Upper lobe of left lung (tissue), 6 donors: ENCODE results near the gene FSD1. TPM values are rescaled to one million over a fixed set of nuclear protein-coding genes. Genes with fewer than 3 reads are reported as not detected.

Experiments used
- ATAC-seq, 2 donors: fragments of 200-7000 bp; cut with Tn5 transposase; one replicate each; pipeline ENCODE4 v1.9.1; 2022; ENCODE audit warnings: mild to moderate bottlenecking in 2 of 2, moderate library complexity in 2 of 2; ENCODE audit not compliant: low FRiP score in 2 of 2
- DNase-seq, 2 donors: peaks; one replicate each; pipeline ENCODE4 v3.0.0-alpha.2; 2019 to 2020
- H3K27ac ChIP-seq, 4 donors: fragments of 200-600 bp; sonication (generic); one replicate each; pipeline ENCODE4 v1.5.1; 2016 to 2019
- H3K27me3 ChIP-seq, 4 donors: fragments of 200-600 bp; sonication (generic); one replicate each; pipeline ENCODE4 v1.5.1; 2017 to 2019
- H3K36me3 ChIP-seq, 4 donors: fragments of 200-600 bp; sonication (generic); one replicate each; pipeline ENCODE4 v1.5.1; 2016 to 2019
- H3K4me1 ChIP-seq, 4 donors: fragments of 200-600 bp; sonication (generic); one replicate each; pipeline ENCODE4 v1.5.1; 2018 to 2019
- H3K4me3 ChIP-seq, 4 donors: fragments of 200-600 bp; sonication (generic); one replicate each; pipeline ENCODE4 v1.5.1; 2017 to 2019; ENCODE audit warnings: mild to moderate bottlenecking in 2 of 4, moderate library complexity in 1 of 4
- H3K9me3 ChIP-seq, 4 donors: fragments of 200-600 bp; sonication (generic); one replicate each; pipeline ENCODE4 v1.5.1; 2018 to 2019
- EP300 ChIP-seq, 4 donors: sonication (generic); formaldehyde crosslinking; IDR thresholded peaks; one replicate each; pipeline ENCODE4 v1.5.1; 2017; ENCODE audit warnings: antibody characterized with exemption in 4 of 4, control low read depth in 2 of 4
- POLR2A ChIP-seq, 4 donors: fragments of 450-650 bp; IDR thresholded peaks; one replicate each; pipeline ENCODE4 v1.5.1; 2016 to 2017; ENCODE audit warnings: antibody characterized with exemption in 4 of 4, mild to moderate bottlenecking in 2 of 4
- POLR2AphosphoS5 ChIP-seq, 2 donors: sonication (generic); formaldehyde crosslinking; IDR thresholded peaks; one replicate each; pipeline ENCODE4 v1.5.1; 2017; ENCODE audit warnings: antibody characterized with exemption in 2 of 2
- WGBS, 2 donors: methylation state at CpG; one replicate each; pipeline ENCODE4 v1.1.5; 2017 to 2018; 5-methylcytosine and 5-hydroxymethylcytosine counted together
- total RNA-seq, 6 donors: library from RNA; depleted of rRNA in 4 of 6; stranded (reverse); fragments of >200 nt in 4 of 6; gene quantifications; one replicate each; pipeline versions ENCODE4 v1.1.0 to v1.2.1, GENCODE V29; 2016 to 2021
- TF ChIP-seq, protein P1 (sequence below), 6 experiments: fragments of 450-650 bp in 4 of 6; fragments of 200-600 bp in 2 of 6; sonication (generic) in 2 of 6; IDR thresholded peaks; one replicate each; pipeline ENCODE4 v1.5.1; 2016 to 2019; ENCODE audit warnings: antibody characterized with exemption in 6 of 6
- donor health status: DM: no; HTN: no; CAD: no; lungs with moderate emphysema.
- donor health status: DM: no; HTN: yes; CAD: no; lungs with severe emphysema.

The FSD1 gene
- total RNA-seq, 6 donors from 2014 or later = 0.54 to 2.1 (median 0.82) TPM

GRCh38 chr19:4305257-4305612 is 837 bp downstream of the FSD1 start:
- no peak overlapping the region for H3K4me3 ChIP-seq
- 79 to 94% methylated on average over 4 to 7 of the region's 7 CpGs for WGBS, 2 donors
- ATAC-seq = no peak
- H3K4me1 ChIP-seq = peaks cover 0 to 6% (median 5%) of the 10 kb centered on the region in 4 donors
- DNase-seq = no peak
- peaks cover 0 to 14% (median 3%) of the 10 kb centered on the region in 4 donors for H3K27me3 ChIP-seq
- H3K9me3 ChIP-seq = no peaks in the 10 kb centered on the region
- no peak overlapping the region for H3K27ac ChIP-seq
- no peaks in the 10 kb centered on the region for H3K36me3 ChIP-seq
- no peak for TF ChIP-seq EP300 (IDR thresholded peaks at IDR 0.05)
- TF ChIP-seq, protein P1, sequence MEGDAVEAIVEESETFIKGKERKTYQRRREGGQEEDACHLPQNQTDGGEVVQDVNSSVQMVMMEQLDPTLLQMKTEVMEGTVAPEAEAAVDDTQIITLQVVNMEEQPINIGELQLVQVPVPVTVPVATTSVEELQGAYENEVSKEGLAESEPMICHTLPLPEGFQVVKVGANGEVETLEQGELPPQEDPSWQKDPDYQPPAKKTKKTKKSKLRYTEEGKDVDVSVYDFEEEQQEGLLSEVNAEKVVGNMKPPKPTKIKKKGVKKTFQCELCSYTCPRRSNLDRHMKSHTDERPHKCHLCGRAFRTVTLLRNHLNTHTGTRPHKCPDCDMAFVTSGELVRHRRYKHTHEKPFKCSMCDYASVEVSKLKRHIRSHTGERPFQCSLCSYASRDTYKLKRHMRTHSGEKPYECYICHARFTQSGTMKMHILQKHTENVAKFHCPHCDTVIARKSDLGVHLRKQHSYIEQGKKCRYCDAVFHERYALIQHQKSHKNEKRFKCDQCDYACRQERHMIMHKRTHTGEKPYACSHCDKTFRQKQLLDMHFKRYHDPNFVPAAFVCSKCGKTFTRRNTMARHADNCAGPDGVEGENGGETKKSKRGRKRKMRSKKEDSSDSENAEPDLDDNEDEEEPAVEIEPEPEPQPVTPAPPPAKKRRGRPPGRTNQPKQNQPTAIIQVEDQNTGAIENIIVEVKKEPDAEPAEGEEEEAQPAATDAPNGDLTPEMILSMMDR (IDR thresholded peaks at IDR 0.05) = no peak
- TF ChIP-seq POLR2AphosphoS5 (IDR thresholded peaks at IDR 0.05) = no peak
- TF ChIP-seq POLR2A (IDR thresholded peaks at IDR 0.05) = no peak

- no peaks in the 10 kb centered on the region for H3K9me3 ChIP-seq
- H3K27me3 ChIP-seq = peaks cover 0 to 14% (median 3%) of the 10 kb centered on the region in 4 donors
- DNase-seq (no peak), ATAC-seq (no peak)
- 86 to 87% methylated on average over 16 of the region's 16 CpGs for WGBS, 2 donors
- H3K27ac ChIP-seq = no peak overlapping the region
- H3K4me3 ChIP-seq = no peak overlapping the region
- TF ChIP-seq POLR2A (IDR thresholded peaks at IDR 0.05) (no peak), POLR2AphosphoS5 (IDR thresholded peaks at IDR 0.05) (no peak), EP300 (IDR thresholded peaks at IDR 0.05) (no peak)
- TF ChIP-seq, protein P1 (IDR thresholded peaks at IDR 0.05) = no peak
- no peaks in the 10 kb centered on the region for H3K36me3 ChIP-seq
- peaks cover 0 to 6% (median 5%) of the 10 kb centered on the region in 4 donors for H3K4me1 ChIP-seq
Measured at GRCh38 chr19:4305659-4306058, 1.3 kb downstream of the FSD1 start.

GRCh38 chr19:4310247-4311121 is 6.1 kb downstream of the FSD1 start:
- Histone ChIP-seq H3K27me3 (no peaks in the 10 kb centered on the region), H3K9me3 (no peaks in the 10 kb centered on the region), H3K4me3 (no peak overlapping the region), H3K4me1 (peaks cover 0 to 8% (median 4%) of the 10 kb centered on the region in 4 donors), H3K27ac (no peak overlapping the region), H3K36me3 (no peaks in the 10 kb centered on the region)
- DNase-seq (no peak), ATAC-seq (peak in 1 of 2 donors; percentile 45)
- WGBS, 2 donors = 89 to 93% methylated on average over 17 to 18 of the region's 22 CpGs
- TF ChIP-seq POLR2A (IDR thresholded peaks at IDR 0.05) = no peak
- TF ChIP-seq, protein P1 (IDR thresholded peaks at IDR 0.05) = no peak
- TF ChIP-seq EP300 (IDR thresholded peaks at IDR 0.05) = no peak
- TF ChIP-seq POLR2AphosphoS5 (IDR thresholded peaks at IDR 0.05) = no peak

- WGBS, 2 donors = 40 to 44% methylated on average over 12 of the region's 12 CpGs
- Histone ChIP-seq H3K4me3 (no peak overlapping the region), H3K36me3 (no peaks in the 10 kb centered on the region), H3K4me1 (peaks cover 0 to 8% (median 4%) of the 10 kb centered on the region in 4 donors), H3K27me3 (no peaks in the 10 kb centered on the region), H3K9me3 (no peaks in the 10 kb centered on the region), H3K27ac (no peak overlapping the region)
- DNase-seq (no peak), ATAC-seq (no peak)
- TF ChIP-seq POLR2A (IDR thresholded peaks at IDR 0.05) = no peak
- no peak for TF ChIP-seq POLR2AphosphoS5 (IDR thresholded peaks at IDR 0.05)
- TF ChIP-seq, protein P1 (IDR thresholded peaks at IDR 0.05) = no peak
- TF ChIP-seq EP300 (IDR thresholded peaks at IDR 0.05) = no peak
Measured at GRCh38 chr19:4313847-4314490, 9.6 kb downstream of the FSD1 start.
